Measurements from ENCODE around the gene SOX13. TPM values are rescaled to one million over a fixed set of nuclear protein-coding genes. Genes with fewer than 3 reads are reported as not detected.
A peak's percentile ranks its signal among the peaks of the same experiment; 100 is the strongest.

The SOX13 gene
- total and polyA plus RNA-seq, 8 donors: 4.1 to 42.6 (median 11.1) TPM

- no peak for DNase-seq
- H3K9me3 ChIP-seq: no peaks in the 10 kb centered on the region
- H3K27me3 ChIP-seq: no peaks in the 10 kb centered on the region
- peaks cover 16 to 82% (median 82%) of the 10 kb centered on the region in 4 donors for H3K36me3 ChIP-seq
- H3K4me1 ChIP-seq: peaks cover 0 to 23% (median 15%) of the 10 kb centered on the region in 4 donors
- TF ChIP-seq EP300 (IDR thresholded peaks at IDR 0.05): no peak
- peak in 1 of 7 experiments; percentile 31 for TF ChIP-seq CTCF (IDR thresholded peaks at IDR 0.05)
- H3K27ac ChIP-seq: no peak overlapping the region
- H3K4me3 ChIP-seq: no peak overlapping the region
- intact Hi-C loops (cut with DNase I; ENCODE audit: low total_unique reads): no loop called here
- WGBS, 5 donors: 71 to 76% (median 74%) methylated on average over 4 to 9 of the region's 9 CpGs
Measured at GRCh38 chr1:204123376-204123775, 50.5 kb downstream of the SOX13 start.

DNA sequence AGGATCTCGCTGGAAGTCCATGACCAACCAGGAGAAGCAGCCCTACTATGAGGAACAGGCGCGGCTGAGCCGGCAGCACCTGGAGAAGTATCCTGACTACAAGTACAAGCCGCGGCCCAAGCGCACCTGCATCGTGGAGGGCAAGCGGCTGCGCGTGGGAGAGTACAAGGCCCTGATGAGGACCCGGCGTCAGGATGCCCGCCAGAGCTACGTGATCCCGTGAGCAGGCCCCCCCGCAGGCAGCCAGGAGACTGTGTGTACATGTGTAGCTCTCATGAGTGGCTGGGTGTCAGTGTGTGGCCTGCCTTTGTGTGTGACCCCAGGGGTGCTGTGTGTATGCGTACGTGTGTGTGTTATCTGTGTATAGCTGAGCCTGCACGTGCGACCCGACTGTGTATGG lies 51.7 kb downstream of the SOX13 start:
- Histone ChIP-seq H3K9me3 (no peaks in the 10 kb centered on the region), H3K4me3 (no peak overlapping the region), H3K27ac (no peak overlapping the region), H3K27me3 (no peaks in the 10 kb centered on the region), H3K4me1 (peaks cover 12 to 36% (median 26%) of the 10 kb centered on the region in 4 donors), H3K36me3 (peaks cover 16 to 69% (median 69%) of the 10 kb centered on the region in 4 donors)
- intact Hi-C loops (cut with DNase I; ENCODE audit: low total_unique reads): loop anchor here (5.0 kb wide), 3 partner anchors 47 to 262 kb away; partner anchors contain the start of gene SNRPE
- no peak for DNase-seq
- 89 to 94% (median 92%) methylated on average over 22 of the region's 22 CpGs for WGBS, 5 donors
- TF ChIP-seq CTCF (IDR thresholded peaks at IDR 0.05) (no peak), POLR2AphosphoS5 (IDR thresholded peaks at IDR 0.05) (no peak)

DNA sequence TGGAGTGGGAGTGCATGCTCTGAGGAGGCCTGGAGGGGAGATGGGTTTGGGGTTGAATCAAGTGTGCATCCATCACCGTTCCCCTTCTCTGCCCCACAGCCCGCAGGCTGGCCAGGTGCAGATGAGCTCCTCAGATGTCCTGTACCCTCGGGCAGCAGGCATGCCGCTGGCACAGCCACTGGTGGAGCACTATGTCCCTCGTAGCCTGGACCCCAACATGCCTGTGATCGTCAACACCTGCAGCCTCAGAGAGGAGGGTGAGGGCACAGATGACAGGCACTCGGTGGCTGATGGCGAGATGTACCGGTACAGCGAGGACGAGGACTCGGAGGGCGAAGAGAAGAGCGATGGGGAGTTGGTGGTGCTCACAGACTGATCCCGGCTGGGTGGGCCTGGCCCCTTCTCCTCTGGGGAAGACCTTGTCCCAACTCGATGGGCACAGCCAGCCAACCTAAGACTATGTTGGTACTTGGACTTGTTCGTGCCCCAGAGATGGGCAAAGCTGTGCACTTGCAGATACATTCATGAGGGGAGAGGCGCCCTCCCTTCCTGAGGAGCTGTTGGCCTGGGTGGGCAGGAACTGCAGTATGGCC lies 52.9 kb downstream of the SOX13 start:
- Histone ChIP-seq H3K27ac (no peak overlapping the region), H3K36me3 (peaks cover 13 to 57% (median 57%) of the 10 kb centered on the region in 4 donors), H3K4me1 (peaks cover 21 to 48% (median 33%) of the 10 kb centered on the region in 4 donors), H3K4me3 (no peak overlapping the region), H3K9me3 (no peaks in the 10 kb centered on the region), H3K27me3 (no peaks in the 10 kb centered on the region)
- WGBS, 5 donors: 88 to 93% (median 91%) methylated on average over 18 of the region's 18 CpGs
- TF ChIP-seq POLR2A (IDR thresholded peaks at IDR 0.05): no peak
- TF ChIP-seq CTCF (IDR thresholded peaks at IDR 0.05): no peak
- intact Hi-C loops (cut with DNase I; ENCODE audit: low total_unique reads): loop anchor here (5.0 kb wide), 3 partner anchors 49 to 264 kb away; partner anchors contain the start of gene SNRPE
- no peak for DNase-seq

DNA sequence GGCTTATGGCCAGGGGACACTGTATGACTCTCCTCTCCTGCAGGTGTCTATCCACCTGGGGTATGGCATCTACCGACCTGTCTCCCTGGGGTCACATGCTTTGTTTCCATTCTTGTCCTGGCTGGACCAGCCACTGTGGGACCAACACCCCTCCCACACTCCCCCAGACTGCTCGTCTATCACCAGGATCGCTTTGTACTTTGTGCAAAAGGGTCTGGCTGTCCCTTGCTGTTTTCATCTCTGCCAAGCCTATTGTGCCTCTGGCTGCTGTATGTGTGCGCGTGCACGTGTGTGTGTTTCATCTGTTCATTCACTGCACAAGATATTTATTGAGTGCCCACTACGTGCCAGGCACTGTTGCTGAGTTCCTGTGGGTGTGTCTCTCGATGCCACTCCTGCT lies 53.5 kb downstream of the SOX13 start:
- Histone ChIP-seq H3K9me3 (no peaks in the 10 kb centered on the region), H3K4me1 (peaks cover 21 to 54% (median 38%) of the 10 kb centered on the region in 4 donors), H3K4me3 (no peak overlapping the region), H3K36me3 (peaks cover 13 to 52% (median 51%) of the 10 kb centered on the region in 4 donors), H3K27ac (peak overlapping the region in 1 of 5 donors; percentile 67), H3K27me3 (no peaks in the 10 kb centered on the region)
- TF ChIP-seq POLR2A (IDR thresholded peaks at IDR 0.05) (no peak), EP300 (IDR thresholded peaks at IDR 0.05) (no peak), CTCF (IDR thresholded peaks at IDR 0.05) (no peak), POLR2AphosphoS5 (IDR thresholded peaks at IDR 0.05) (no peak)
- WGBS, 5 donors: 57 to 70% (median 63%) methylated on average over 8 of the region's 8 CpGs
- DNase-seq: no peak
- intact Hi-C loops (cut with DNase I; ENCODE audit: low total_unique reads): loop anchor here (5.0 kb wide), 3 partner anchors 49 to 264 kb away; partner anchors contain the start of gene SNRPE
